ENCODE results near the gene DEXI. TPM values are rescaled to one million over a fixed set of nuclear protein-coding genes. Genes with fewer than 3 reads are reported as not detected.
A peak's percentile ranks its signal among the peaks of the same experiment; 100 is the strongest.

DEXI gene
- total and polyA plus RNA-seq, 2 of the 13 experiments (the other 11 are each of a cell fraction or from before 2014, with no cell fraction given): 51.5 to 70.4 TPM

DNA sequence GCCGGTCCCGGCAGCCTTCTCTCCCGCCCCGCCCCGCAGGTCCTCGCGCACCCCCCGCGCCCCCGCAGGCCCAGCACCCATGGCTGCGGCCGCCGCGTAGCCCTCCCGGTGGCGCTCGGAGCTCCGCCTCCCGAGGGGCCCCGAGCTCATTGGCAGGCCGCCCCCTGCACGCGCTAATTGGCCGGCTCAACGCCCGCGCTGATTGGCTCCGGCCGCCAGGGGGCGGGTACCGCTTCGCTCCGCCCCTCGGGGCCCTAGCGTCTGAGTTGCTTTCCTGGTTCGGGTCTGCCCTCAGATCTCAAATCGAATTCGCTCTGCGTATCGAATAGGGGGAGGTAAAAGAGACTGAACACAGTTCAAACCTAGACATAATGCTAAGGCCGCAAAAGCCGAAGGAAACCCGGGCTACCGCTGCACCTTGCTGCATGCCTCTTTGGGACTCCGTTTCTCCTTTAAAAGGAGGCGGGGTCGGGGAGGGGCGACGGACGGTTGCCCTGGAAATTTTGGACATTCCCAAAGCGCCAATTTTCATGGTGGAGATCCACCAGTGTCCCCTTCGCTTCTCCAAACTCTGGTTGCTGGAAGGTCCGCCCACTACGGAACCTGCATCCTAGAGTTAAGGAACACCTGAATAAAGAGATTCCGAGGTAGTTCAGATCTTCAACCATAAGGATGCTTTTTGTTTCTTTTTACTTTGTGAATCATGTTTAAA, at the start of gene DEXI (continued):
- TF ChIP-seq, protein P1, sequence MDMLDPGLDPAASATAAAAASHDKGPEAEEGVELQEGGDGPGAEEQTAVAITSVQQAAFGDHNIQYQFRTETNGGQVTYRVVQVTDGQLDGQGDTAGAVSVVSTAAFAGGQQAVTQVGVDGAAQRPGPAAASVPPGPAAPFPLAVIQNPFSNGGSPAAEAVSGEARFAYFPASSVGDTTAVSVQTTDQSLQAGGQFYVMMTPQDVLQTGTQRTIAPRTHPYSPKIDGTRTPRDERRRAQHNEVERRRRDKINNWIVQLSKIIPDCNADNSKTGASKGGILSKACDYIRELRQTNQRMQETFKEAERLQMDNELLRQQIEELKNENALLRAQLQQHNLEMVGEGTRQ (IDR thresholded peaks at IDR 0.05; ENCODE audit: low read depth, low read length): no peak
- TF ChIP-seq, protein P1 (CRISPR knock-in tag; IDR thresholded peaks at IDR 0.05; ENCODE audit: borderline replicate concordance): no peak
- TF ChIP-seq ZNF724P (CRISPR knock-in tag; IDR thresholded peaks at IDR 0.05; ENCODE audit: borderline replicate concordance): peak; percentile 55; the same call in 1 of the 2 replicates
- peak; percentile 80; the same call in 1 of the 2 replicates for TF ChIP-seq IRF2 (CRISPR knock-in tag; IDR thresholded peaks at IDR 0.05)
- TF ChIP-seq ZNF256 (CRISPR knock-in tag; conservative IDR thresholded peaks at IDR 0.05): no peak
- TF ChIP-seq, protein P2, sequence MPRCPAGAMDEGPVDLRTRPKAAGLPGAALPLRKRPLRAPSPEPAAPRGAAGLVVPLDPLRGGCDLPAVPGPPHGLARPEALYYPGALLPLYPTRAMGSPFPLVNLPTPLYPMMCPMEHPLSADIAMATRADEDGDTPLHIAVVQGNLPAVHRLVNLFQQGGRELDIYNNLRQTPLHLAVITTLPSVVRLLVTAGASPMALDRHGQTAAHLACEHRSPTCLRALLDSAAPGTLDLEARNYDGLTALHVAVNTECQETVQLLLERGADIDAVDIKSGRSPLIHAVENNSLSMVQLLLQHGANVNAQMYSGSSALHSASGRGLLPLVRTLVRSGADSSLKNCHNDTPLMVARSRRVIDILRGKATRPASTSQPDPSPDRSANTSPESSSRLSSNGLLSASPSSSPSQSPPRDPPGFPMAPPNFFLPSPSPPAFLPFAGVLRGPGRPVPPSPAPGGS (CRISPR knock-in tag; IDR thresholded peaks at IDR 0.05): no peak; the same call in 1 of the 2 replicates
- TF ChIP-seq, protein P3, sequence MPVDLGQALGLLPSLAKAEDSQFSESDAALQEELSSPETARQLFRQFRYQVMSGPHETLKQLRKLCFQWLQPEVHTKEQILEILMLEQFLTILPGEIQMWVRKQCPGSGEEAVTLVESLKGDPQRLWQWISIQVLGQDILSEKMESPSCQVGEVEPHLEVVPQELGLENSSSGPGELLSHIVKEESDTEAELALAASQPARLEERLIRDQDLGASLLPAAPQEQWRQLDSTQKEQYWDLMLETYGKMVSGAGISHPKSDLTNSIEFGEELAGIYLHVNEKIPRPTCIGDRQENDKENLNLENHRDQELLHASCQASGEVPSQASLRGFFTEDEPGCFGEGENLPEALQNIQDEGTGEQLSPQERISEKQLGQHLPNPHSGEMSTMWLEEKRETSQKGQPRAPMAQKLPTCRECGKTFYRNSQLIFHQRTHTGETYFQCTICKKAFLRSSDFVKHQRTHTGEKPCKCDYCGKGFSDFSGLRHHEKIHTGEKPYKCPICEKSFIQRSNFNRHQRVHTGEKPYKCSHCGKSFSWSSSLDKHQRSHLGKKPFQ (CRISPR knock-in tag; IDR thresholded peaks at IDR 0.05; ENCODE audit: insufficient replicate concordance): no peak
- no peak for TF ChIP-seq SP140L (CRISPR knock-in tag; IDR thresholded peaks at IDR 0.05; ENCODE audit: borderline replicate concordance)
- no peak for TF ChIP-seq ZNF251 (CRISPR knock-in tag; IDR thresholded peaks at IDR 0.05)
- peak; percentile 51 for TF ChIP-seq RBM39 (IDR thresholded peaks at IDR 0.05; ENCODE audit: low read depth, low read length, poor library complexity, severe bottlenecking)
- TF ChIP-seq, protein P4, sequence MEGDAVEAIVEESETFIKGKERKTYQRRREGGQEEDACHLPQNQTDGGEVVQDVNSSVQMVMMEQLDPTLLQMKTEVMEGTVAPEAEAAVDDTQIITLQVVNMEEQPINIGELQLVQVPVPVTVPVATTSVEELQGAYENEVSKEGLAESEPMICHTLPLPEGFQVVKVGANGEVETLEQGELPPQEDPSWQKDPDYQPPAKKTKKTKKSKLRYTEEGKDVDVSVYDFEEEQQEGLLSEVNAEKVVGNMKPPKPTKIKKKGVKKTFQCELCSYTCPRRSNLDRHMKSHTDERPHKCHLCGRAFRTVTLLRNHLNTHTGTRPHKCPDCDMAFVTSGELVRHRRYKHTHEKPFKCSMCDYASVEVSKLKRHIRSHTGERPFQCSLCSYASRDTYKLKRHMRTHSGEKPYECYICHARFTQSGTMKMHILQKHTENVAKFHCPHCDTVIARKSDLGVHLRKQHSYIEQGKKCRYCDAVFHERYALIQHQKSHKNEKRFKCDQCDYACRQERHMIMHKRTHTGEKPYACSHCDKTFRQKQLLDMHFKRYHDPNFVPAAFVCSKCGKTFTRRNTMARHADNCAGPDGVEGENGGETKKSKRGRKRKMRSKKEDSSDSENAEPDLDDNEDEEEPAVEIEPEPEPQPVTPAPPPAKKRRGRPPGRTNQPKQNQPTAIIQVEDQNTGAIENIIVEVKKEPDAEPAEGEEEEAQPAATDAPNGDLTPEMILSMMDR (CRISPR knock-in tag; IDR thresholded peaks at IDR 0.05): no peak
- TF ChIP-seq ZNF780A (CRISPR knock-in tag; IDR thresholded peaks at IDR 0.05): no peak
- no peak for TF ChIP-seq JUND (CRISPR knock-in tag; IDR thresholded peaks at IDR 0.05)
- TF ChIP-seq RBFOX2 (IDR thresholded peaks at IDR 0.05; ENCODE audit: low read depth, low read length): peak; percentile 89
- TF ChIP-seq MIER3 (CRISPR knock-in tag; IDR thresholded peaks at IDR 0.05; ENCODE audit: borderline replicate concordance): 0 out of 2 replicates have a peak, but pooled peaks have one; percentile 48
- TF ChIP-seq, protein P5, sequence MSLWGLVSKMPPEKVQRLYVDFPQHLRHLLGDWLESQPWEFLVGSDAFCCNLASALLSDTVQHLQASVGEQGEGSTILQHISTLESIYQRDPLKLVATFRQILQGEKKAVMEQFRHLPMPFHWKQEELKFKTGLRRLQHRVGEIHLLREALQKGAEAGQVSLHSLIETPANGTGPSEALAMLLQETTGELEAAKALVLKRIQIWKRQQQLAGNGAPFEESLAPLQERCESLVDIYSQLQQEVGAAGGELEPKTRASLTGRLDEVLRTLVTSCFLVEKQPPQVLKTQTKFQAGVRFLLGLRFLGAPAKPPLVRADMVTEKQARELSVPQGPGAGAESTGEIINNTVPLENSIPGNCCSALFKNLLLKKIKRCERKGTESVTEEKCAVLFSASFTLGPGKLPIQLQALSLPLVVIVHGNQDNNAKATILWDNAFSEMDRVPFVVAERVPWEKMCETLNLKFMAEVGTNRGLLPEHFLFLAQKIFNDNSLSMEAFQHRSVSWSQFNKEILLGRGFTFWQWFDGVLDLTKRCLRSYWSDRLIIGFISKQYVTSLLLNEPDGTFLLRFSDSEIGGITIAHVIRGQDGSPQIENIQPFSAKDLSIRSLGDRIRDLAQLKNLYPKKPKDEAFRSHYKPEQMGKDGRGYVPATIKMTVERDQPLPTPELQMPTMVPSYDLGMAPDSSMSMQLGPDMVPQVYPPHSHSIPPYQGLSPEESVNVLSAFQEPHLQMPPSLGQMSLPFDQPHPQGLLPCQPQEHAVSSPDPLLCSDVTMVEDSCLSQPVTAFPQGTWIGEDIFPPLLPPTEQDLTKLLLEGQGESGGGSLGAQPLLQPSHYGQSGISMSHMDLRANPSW (CRISPR knock-in tag; IDR thresholded peaks at IDR 0.05; ENCODE audit: borderline replicate concordance): no peak
- no peak for TF ChIP-seq ZNF589 (CRISPR knock-in tag; conservative IDR thresholded peaks at IDR 0.05)
- TF ChIP-seq, protein P6, sequence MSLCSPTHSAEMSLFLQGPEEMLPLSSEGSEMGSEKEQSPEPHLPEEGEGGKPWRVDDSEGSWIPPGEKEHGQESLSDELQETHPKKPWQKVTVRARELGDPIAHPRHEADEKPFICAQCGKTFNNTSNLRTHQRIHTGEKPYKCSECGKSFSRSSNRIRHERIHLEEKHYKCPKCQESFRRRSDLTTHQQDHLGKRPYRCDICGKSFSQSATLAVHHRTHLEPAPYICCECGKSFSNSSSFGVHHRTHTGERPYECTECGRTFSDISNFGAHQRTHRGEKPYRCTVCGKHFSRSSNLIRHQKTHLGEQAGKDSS (CRISPR knock-in tag; IDR thresholded peaks at IDR 0.05; ENCODE audit: borderline replicate concordance, low read depth): no peak; the same call in 1 of the 2 replicates
